Astrocyte (in vitro differentiated cells and primary cell): ENCODE measurements around the gene ZNF273. TPM values are rescaled to one million over a fixed set of nuclear protein-coding genes. Genes with fewer than 3 reads are reported as not detected.

Experiments
- DNase-seq: peaks from one replicate; pipeline ENCODE4 v3.0.0-alpha.2; 2010; ENCODE audit warnings: low read depth
- FAIRE-seq: peaks from 2 replicates; lab custom pipeline; 2011; peaks lifted over from hg19 to GRCh38; lab: Jason Lieb, UNC
- H2AFZ ChIP-seq: 2 replicates; pipeline ENCODE4 v1.6.0; 2012; ENCODE audit warnings: low read depth, low read length, inconsistent platforms
- H3K27ac ChIP-seq: 2 replicates; pipeline ENCODE4 v1.5.1; 2011; ENCODE audit warnings: low read depth, low read length, inconsistent platforms
- H3K27me3 ChIP-seq: 2 replicates; pipeline ENCODE4 v1.6.0; 2011; ENCODE audit warnings: low read length, inconsistent platforms; ENCODE audit not compliant: insufficient read depth
- H3K36me3 ChIP-seq: 2 replicates; pipeline ENCODE4 v1.5.1; 2011; ENCODE audit warnings: low read length, inconsistent platforms; ENCODE audit not compliant: insufficient read depth
- H3K4me1 ChIP-seq: 2 replicates; pipeline ENCODE4 v1.5.1; 2011; ENCODE audit warnings: low read length, inconsistent platforms; ENCODE audit not compliant: insufficient read depth
- H3K4me2 ChIP-seq: 2 replicates; pipeline ENCODE4 v1.6.0; 2012; ENCODE audit warnings: low read length, inconsistent platforms
- H3K4me3 ChIP-seq: 2 replicates; pipeline ENCODE4 v1.5.1; 2011; ENCODE audit warnings: low read depth, mild to moderate bottlenecking, low read length, inconsistent platforms; ENCODE audit not compliant: insufficient read depth
- H3K79me2 ChIP-seq: 2 replicates; pipeline ENCODE4 v1.6.0; 2012; ENCODE audit warnings: mild to moderate bottlenecking, low read length, inconsistent platforms; ENCODE audit not compliant: insufficient read depth
- H3K9ac ChIP-seq: 2 replicates; pipeline ENCODE4 v1.6.0; 2012; ENCODE audit warnings: mild to moderate bottlenecking, low read length, inconsistent platforms
- H3K9me3 ChIP-seq: 2 replicates; pipeline ENCODE4 v1.5.1; 2012; ENCODE audit warnings: low read depth, mild to moderate bottlenecking, low read length, inconsistent platforms; ENCODE audit not compliant: insufficient read depth
- H4K20me1 ChIP-seq: 2 replicates; pipeline ENCODE4 v1.6.0; 2012; ENCODE audit warnings: low read length, inconsistent platforms; ENCODE audit not compliant: insufficient read depth
- H3K27ac Mint-ChIP-seq: one replicate; pipeline ENCODE4 v1.8.0; 2021; ENCODE audit warnings: mild to moderate bottlenecking, mixed read lengths; ENCODE audit not compliant: unreplicated experiment
- H3K27me3 Mint-ChIP-seq: one replicate; pipeline ENCODE4 v1.8.0; 2021; ENCODE audit warnings: low read depth, mixed read lengths; ENCODE audit not compliant: unreplicated experiment
- H3K36me3 Mint-ChIP-seq: one replicate; pipeline ENCODE4 v1.8.0; 2021; ENCODE audit warnings: low read depth, mixed read lengths; ENCODE audit not compliant: unreplicated experiment
- H3K4me1 Mint-ChIP-seq: one replicate; pipeline ENCODE4 v1.8.0; 2021; ENCODE audit warnings: low read depth, mixed read lengths; ENCODE audit not compliant: unreplicated experiment
- H3K4me3 Mint-ChIP-seq: one replicate; pipeline ENCODE4 v1.8.0; 2021; ENCODE audit warnings: mild to moderate bottlenecking, moderate library complexity, mixed read lengths; ENCODE audit not compliant: unreplicated experiment
- H3K9me3 Mint-ChIP-seq: one replicate; pipeline ENCODE4 v1.8.0; 2021; ENCODE audit warnings: mild to moderate bottlenecking, mixed read lengths; ENCODE audit not compliant: unreplicated experiment
- CTCF ChIP-seq: IDR thresholded peaks from 2 replicates; pipeline ENCODE4 v1.5.1; 2011; ENCODE audit warnings: low read depth, mild to moderate bottlenecking, inconsistent platforms, low read length, moderate library complexity; ENCODE audit not compliant: insufficient read depth
- EZH2 ChIP-seq: IDR thresholded peaks from 2 replicates; pipeline ENCODE4 v1.6.1; 2012; ENCODE audit warnings: mild to moderate bottlenecking, low read length, inconsistent platforms; ENCODE audit not compliant: insufficient read depth
- total RNA-seq: library from RNA; stranded (reverse); gene quantifications from 2 replicates; pipeline ENCODE4 v1.2.1, GENCODE V29; 2021

ZNF273 gene
- total RNA-seq, 1 donor from 2014 or later, result 5.0 TPM

DNA sequence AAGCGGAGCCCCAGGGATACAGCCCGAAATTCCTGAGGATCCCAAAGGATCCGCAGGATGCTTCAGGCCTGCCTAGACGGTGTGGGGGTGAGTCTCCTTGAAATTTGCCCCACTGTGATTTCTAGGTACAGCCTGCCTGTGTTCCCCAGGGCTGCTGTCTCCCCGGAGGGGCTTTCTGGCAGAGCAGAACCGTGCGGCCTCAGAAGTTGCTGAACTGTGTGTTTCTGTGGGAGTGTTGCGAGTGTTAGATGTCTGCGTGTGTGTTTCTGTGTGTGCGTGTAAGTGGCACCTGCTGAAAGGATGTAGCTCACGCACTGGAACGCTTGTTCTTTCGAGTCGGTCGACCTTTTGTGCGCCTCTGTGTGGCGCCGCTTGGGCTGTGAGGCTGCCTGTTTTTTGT lies 27.8 kb upstream of the ZNF273 start:
- no peaks in the 10 kb centered on the region for H3K36me3 ChIP-seq
- peaks cover 3% of the 10 kb centered on the region for H3K36me3 Mint-ChIP-seq
- no peaks in the 10 kb centered on the region for H4K20me1 ChIP-seq
- H3K4me2 ChIP-seq, result no peak overlapping the region
- H3K27ac ChIP-seq, result no peak overlapping the region
- no peak overlapping the region for H3K27ac Mint-ChIP-seq
- no peaks in the 10 kb centered on the region for H3K79me2 ChIP-seq
- H2AFZ ChIP-seq, result no peak overlapping the region
- H3K4me1 ChIP-seq, result no peaks in the 10 kb centered on the region
- no peaks in the 10 kb centered on the region for H3K27me3 ChIP-seq
- H3K9me3 ChIP-seq, result peaks cover 10% of the 10 kb centered on the region
- H3K4me1 Mint-ChIP-seq, result peaks cover 3% of the 10 kb centered on the region
- DNase-seq (no peak), FAIRE-seq (no peak)
- no peak overlapping the region for H3K9ac ChIP-seq
- TF ChIP-seq EZH2 (no peak), CTCF (no peak)
- peaks cover 41% of the 10 kb centered on the region for H3K9me3 Mint-ChIP-seq
- no peak overlapping the region for H3K4me3 ChIP-seq
- peaks cover 23% of the 10 kb centered on the region for H3K27me3 Mint-ChIP-seq
- no peak overlapping the region for H3K4me3 Mint-ChIP-seq

GRCh38 chr7:64875658-64876406 lies 27.2 kb upstream of the ZNF273 start:
- Histone ChIP-seq H3K4me2 (no peak overlapping the region), H3K4me1 (no peaks in the 10 kb centered on the region), H3K9me3 (peaks cover 10% of the 10 kb centered on the region), H3K79me2 (no peaks in the 10 kb centered on the region), H4K20me1 (no peaks in the 10 kb centered on the region), H2AFZ (no peak overlapping the region), H3K27ac (no peak overlapping the region), H3K36me3 (no peaks in the 10 kb centered on the region), H3K9ac (no peak overlapping the region), H3K4me3 (no peak overlapping the region), H3K27me3 (no peaks in the 10 kb centered on the region)
- Mint-ChIP-seq H3K27ac (no peak overlapping the region), H3K4me1 (peaks cover 3% of the 10 kb centered on the region), H3K27me3 (peaks cover 23% of the 10 kb centered on the region), H3K4me3 (no peak overlapping the region), H3K36me3 (peaks cover 3% of the 10 kb centered on the region), H3K9me3 (peaks cover 37% of the 10 kb centered on the region)
- DNase-seq (no peak), FAIRE-seq (no peak)
- TF ChIP-seq EZH2 (no peak), CTCF (no peak)
